Smooth muscle cell (in vitro differentiated cells): ENCODE results near the gene TMEM204. TPM values are rescaled to one million over a fixed set of nuclear protein-coding genes. Genes with fewer than 3 reads are reported as not detected.

Source experiments
- DNase-seq: peaks from one replicate; lab custom pipeline; 2025; ENCODE audit not compliant: unreplicated experiment; lab: John Stamatoyannopoulos, UW
- H2AFZ ChIP-seq: fragments of 200-600 bp; sonication (generic); 2 replicates; pipeline ENCODE4 v1.6.0; 2016; ENCODE audit warnings: antibody characterized with exemption, low read depth, mild to moderate bottlenecking
- H3F3A ChIP-seq: fragments of 200-600 bp; sonication (generic); 2 replicates; pipeline ENCODE4 v1.6.0; 2017; ENCODE audit warnings: antibody characterized with exemption, low read depth
- H3K27ac ChIP-seq: fragments of 200-600 bp; sonication (generic); 2 replicates; pipeline ENCODE4 v1.5.1; 2016; ENCODE audit warnings: low read depth, mild to moderate bottlenecking
- H3K27me3 ChIP-seq: fragments of 200-600 bp; sonication (generic); 2 replicates; pipeline ENCODE4 v1.6.1; 2016; ENCODE audit warnings: low read depth, mild to moderate bottlenecking
- H3K36me3 ChIP-seq: fragments of 200-600 bp; sonication (generic); 2 replicates; pipeline ENCODE4 v1.5.1; 2016; ENCODE audit warnings: low read depth
- H3K4me1 ChIP-seq: fragments of 200-600 bp; sonication (generic); 2 replicates; pipeline ENCODE4 v1.5.1; 2016; ENCODE audit warnings: low read depth
- H3K4me2 ChIP-seq: fragments of 200-600 bp; sonication (generic); 2 replicates; pipeline ENCODE4 v1.6.0; 2016; ENCODE audit warnings: mild to moderate bottlenecking
- H3K4me3 ChIP-seq: fragments of 200-600 bp; sonication (generic); 2 replicates; pipeline ENCODE4 v1.5.1; 2016; ENCODE audit warnings: mild to moderate bottlenecking
- H3K79me2 ChIP-seq: fragments of 200-600 bp; sonication (generic); 2 replicates; pipeline ENCODE4 v1.6.0; 2016; ENCODE audit warnings: low read depth, mild to moderate bottlenecking
- H3K9ac ChIP-seq: fragments of 200-600 bp; sonication (generic); 2 replicates; pipeline ENCODE4 v1.6.0; 2016; ENCODE audit warnings: low read depth
- H3K9me3 ChIP-seq: fragments of 200-600 bp; sonication (generic); replicated peaks from 2 replicates; pipeline ENCODE4 v1.5.1; 2016; ENCODE audit warnings: low read depth
- H4K20me1 ChIP-seq: fragments of 200-600 bp; sonication (generic); 2 replicates; pipeline ENCODE4 v1.6.0; 2016; ENCODE audit warnings: low read depth
- CTCF ChIP-seq: fragments of 200-600 bp; sonication (generic); IDR thresholded peaks from 2 replicates; pipeline ENCODE4 v1.5.1; 2017; ENCODE audit warnings: borderline replicate concordance, mild to moderate bottlenecking, antibody characterized with exemption; ENCODE audit not compliant: insufficient read depth, poor library complexity, severe bottlenecking
- WGBS: methylation state at CpG from one replicate; pipeline ENCODE4 v1.1.7; 2016; ENCODE audit warnings: low lambda C conversion rate; 5-methylcytosine and 5-hydroxymethylcytosine counted together
- polyA plus RNA-seq: library from polyadenylated mRNA; unstranded; fragments of >200 nt; fragmentation: Nextera tagmentation; extraction: Ambion mirVana; gene quantifications from 2 replicates; pipeline ENCODE4 v1.2.1, GENCODE V29; 2016
- total RNA-seq: library from RNA; depleted of rRNA; stranded (reverse); fragments of >200 nt; gene quantifications from 2 replicates; pipeline ENCODE4 v1.2.3, GENCODE V29; 2014

Gene TMEM204
- total and polyA plus RNA-seq, 2 experiments from 2014 or later: 0.90 to 4.2 TPM

GRCh38 chr16:1554826-1555445 is 21.5 kb downstream of the TMEM204 start:
- Histone ChIP-seq H3K4me3 (no peak overlapping the region), H3K27me3 (no peaks in the 10 kb centered on the region), H4K20me1 (no peaks in the 10 kb centered on the region), H3K27ac (no peak overlapping the region), H3K4me2 (no peak overlapping the region), H3K4me1 (no peaks in the 10 kb centered on the region), H3F3A (no peaks in the 10 kb centered on the region), H3K9me3 (no peaks in the 10 kb centered on the region), H2AFZ (no peak overlapping the region), H3K79me2 (no peaks in the 10 kb centered on the region), H3K9ac (no peak overlapping the region), H3K36me3 (no peaks in the 10 kb centered on the region)
- no peak for DNase-seq
- no peak for TF ChIP-seq CTCF
- WGBS: 96% methylated on average over 34 of the region's 34 CpGs

- Histone ChIP-seq H3K4me2 (no peak overlapping the region), H4K20me1 (no peaks in the 10 kb centered on the region), H3K79me2 (no peaks in the 10 kb centered on the region), H3K27me3 (no peaks in the 10 kb centered on the region), H3K4me1 (no peaks in the 10 kb centered on the region), H3K36me3 (no peaks in the 10 kb centered on the region), H3F3A (no peaks in the 10 kb centered on the region), H2AFZ (no peak overlapping the region), H3K9ac (no peak overlapping the region), H3K4me3 (no peak overlapping the region), H3K9me3 (no peaks in the 10 kb centered on the region), H3K27ac (no peak overlapping the region)
- TF ChIP-seq CTCF: no peak
- WGBS: 96% methylated on average over 13 of the region's 13 CpGs
- no peak for DNase-seq
Measured at GRCh38 chr16:1556254-1556653, 22.8 kb downstream of the TMEM204 start.

GRCh38 chr16:1557074-1557473 is 23.6 kb downstream of the TMEM204 start:
- Histone ChIP-seq H3K4me2 (no peak overlapping the region), H3K36me3 (no peaks in the 10 kb centered on the region), H4K20me1 (no peaks in the 10 kb centered on the region), H3K4me1 (no peaks in the 10 kb centered on the region), H3K4me3 (no peak overlapping the region), H3K9me3 (no peaks in the 10 kb centered on the region), H3K27ac (no peak overlapping the region), H3K27me3 (no peaks in the 10 kb centered on the region), H3K9ac (no peak overlapping the region), H2AFZ (no peak overlapping the region), H3K79me2 (no peaks in the 10 kb centered on the region), H3F3A (no peaks in the 10 kb centered on the region)
- no peak for TF ChIP-seq CTCF
- WGBS: 97% methylated on average over 16 of the region's 16 CpGs
- no peak for DNase-seq

- no peak overlapping the region for H3K4me3 ChIP-seq
- no peak overlapping the region for H3K9ac ChIP-seq
- DNase-seq: no peak
- 96% methylated on average over 11 of the region's 11 CpGs for WGBS
- no peak overlapping the region for H3K27ac ChIP-seq
- H3K4me1 ChIP-seq: no peaks in the 10 kb centered on the region
- H3K79me2 ChIP-seq: no peaks in the 10 kb centered on the region
- no peak overlapping the region for H3K4me2 ChIP-seq
- H4K20me1 ChIP-seq: no peaks in the 10 kb centered on the region
- no peak overlapping the region for H2AFZ ChIP-seq
- H3K27me3 ChIP-seq: no peaks in the 10 kb centered on the region
- H3K36me3 ChIP-seq: no peaks in the 10 kb centered on the region
- TF ChIP-seq CTCF: no peak
- H3F3A ChIP-seq: no peaks in the 10 kb centered on the region
- no peaks in the 10 kb centered on the region for H3K9me3 ChIP-seq
Measured at GRCh38 chr16:1557576-1557975, 24.1 kb downstream of the TMEM204 start.
